Epidermal melanocyte (primary cell): Measurements from ENCODE around the gene RPS6KA2.
"Not testable (repeated sequence)": the region's sequence is repeated elsewhere in the genome, so short reads cannot be mapped to it uniquely, and the experiment has no call there.

Experiments
- DNase-seq: peaks from one replicate; pipeline ENCODE4 v3.0.0; 2011; ENCODE audit warnings: low spot score; ENCODE audit not compliant: insufficient read length

The RPS6KA2 gene

DNA sequence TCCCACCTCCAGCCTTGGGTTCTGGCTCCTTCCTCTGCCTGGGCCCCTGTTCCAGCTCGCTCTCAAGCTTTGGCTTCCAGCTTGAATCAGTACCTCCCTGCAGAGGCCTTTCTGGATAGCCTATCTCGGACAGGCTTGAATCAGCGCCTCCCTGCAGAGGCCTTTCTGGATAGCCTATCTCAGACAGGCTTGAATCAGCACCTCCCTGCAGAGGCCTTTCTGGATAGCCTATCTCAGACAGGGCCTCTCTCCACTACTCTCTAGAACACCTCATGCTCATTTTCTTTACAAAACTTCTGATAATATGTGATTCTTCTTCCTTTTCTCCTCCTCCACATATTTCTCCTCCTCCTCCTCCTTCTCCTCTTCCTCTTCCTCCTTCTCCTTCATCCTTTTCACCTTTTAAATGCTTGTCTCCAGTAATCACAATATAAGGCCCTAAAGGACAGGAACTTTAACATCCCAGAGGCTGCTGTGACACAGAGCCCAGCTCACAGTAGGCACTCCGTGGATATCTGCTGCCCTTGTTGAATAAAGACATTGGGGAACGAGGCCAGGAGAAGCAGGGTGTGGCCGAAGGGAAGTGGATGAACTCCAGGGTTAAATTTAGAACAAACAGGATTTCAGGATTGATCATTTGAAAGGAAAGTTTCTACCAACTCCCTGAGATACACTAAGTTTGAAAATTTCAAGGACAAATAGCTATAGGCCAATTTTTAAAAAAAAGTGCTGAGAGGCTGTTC is 9.3 kb upstream of the RPS6KA2 start:
- no peak for DNase-seq

DNA sequence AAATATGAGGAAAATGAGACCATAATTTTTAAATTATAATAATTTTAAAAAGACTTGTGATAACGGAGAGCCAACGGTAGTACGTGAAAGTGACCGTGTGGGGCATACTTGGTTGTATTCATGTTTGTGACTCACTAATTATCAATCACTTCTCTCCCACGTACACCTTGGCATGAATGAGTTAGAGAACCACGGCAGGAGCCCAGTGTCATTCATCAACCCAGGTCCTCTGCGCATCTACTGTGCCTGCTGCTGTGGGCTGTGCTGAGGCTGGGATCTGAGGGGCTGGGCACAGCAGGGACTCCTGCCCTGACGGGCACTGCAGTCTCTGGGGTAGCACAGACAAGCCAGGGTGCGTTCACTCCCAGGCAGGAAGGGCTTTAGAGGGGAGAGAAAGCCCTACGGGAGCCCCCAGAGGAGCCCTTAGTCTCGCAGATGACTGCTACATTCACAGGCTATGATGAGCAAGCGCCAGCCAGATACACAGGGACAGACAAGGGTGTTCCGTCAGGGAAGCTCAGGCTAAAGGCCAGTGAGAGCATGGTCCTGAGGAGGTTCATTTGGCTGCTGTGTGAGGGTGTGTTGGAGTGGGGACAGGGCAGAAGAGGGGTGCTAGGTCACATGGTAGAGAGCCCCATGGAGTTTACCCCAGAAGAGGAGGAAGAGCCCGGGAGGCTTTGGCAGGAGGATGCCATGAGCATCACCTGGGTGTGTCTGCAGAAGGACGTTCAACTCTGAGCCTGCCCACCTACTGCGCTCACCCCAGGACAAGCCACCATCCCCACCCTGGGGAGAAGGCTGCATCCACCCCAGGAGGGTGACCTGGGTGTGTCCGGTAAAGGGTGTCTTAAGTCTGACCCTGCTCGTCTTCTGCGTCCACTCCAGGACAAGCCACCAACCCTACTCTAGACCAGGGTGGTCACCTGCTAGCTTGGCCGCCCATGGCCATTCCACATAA is 8.2 kb upstream of the RPS6KA2 start:
- no peak for DNase-seq

DNA sequence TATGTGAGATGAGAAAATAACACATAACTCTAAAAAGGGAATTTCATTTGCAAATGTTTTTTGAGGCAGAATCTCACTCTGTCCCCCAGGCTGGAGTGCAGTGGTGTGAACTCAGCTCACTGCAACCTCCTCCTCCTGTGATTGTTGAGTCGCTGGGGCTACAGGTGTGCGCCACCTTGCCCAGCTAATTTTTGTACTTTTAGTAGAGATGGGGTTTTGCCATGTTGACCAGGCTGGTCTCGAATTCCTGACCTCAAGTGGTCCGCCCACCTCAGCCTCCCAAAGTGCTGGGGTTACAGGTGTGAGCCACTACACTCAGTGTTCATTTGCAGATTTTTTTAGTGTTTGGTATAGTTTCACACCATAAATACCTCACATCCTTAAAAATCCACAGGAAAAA is 7.5 kb upstream of the RPS6KA2 start:
- DNase-seq, result not testable (repeated sequence)

DNA sequence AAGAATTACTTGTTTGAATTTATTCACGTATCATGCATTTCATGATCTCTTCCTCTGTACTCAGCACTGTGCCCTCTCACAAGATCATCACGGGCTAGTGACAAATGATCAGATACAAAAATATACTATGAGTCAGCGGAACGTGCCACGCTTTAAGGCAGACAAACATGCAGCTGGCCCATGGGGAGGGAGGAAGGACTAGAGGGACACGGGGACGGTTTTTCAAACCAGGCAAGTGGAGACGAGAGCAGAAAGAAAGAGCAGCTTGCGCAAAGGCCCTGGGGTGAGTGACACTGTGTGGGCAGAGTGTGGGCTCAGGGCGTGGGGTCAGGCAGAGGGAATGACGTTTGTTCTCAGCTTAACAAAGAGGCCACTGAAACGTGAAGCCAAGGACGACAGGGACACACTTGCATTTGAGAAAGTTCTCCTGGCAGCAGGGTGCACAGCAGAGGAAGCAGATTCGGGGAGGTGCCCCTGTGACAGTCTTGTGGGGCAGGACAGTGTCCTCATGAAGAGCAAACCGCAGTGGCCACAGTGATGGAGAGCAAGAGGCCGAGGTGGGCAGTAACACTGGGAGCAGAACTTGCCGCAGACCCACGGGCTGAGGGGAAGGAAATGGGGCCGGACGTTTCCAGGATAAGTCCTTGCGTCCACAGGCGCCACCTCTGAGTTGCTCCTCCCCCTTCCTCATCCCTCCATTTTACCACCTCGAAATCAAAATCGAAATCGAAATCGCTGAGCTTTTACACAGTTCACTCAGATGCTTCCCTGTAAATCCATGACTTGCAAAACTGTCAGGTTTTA is 6.9 kb upstream of the RPS6KA2 start:
- DNase-seq, result no peak

DNA sequence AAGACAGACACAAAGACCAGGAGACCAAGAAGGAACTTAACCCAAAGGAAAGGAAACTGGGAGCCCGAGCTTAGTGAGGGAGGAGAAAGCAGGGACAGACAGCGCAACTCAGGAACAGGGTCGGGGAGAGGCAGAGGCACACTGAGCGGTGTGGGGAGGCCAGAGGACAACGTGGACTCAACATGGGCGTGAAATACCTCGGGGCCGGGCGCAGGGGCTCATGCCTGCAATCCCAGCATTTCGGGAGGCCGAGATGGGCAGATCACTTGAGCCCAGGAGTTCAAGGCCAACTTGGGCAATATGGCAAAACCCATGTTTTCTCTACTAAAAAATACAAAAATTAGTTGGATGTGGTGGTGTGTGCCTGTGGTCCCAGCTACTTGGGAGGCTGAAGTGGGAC is 5.7 kb upstream of the RPS6KA2 start:
- no peak for DNase-seq

DNA sequence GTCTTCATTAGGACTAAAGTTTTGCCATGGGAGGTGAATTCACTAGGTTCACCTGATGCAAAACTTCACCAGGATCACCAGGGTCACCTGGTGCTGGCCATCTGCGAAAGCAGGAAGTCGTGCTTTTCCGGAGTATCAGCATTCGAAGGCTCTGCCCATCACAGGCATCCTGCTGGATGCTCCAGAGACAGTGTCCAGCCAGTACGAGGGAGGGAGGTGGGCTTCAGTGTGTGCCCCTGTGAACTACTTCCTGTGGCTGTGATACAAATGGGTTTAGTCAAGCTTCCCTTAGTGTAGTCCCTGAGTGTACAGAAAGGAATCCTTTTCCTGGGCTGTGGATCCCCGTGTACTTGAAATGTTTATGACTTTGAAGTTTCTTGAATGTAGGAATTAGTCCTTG is 3.4 kb upstream of the RPS6KA2 start:
- DNase-seq, result no peak

DNA sequence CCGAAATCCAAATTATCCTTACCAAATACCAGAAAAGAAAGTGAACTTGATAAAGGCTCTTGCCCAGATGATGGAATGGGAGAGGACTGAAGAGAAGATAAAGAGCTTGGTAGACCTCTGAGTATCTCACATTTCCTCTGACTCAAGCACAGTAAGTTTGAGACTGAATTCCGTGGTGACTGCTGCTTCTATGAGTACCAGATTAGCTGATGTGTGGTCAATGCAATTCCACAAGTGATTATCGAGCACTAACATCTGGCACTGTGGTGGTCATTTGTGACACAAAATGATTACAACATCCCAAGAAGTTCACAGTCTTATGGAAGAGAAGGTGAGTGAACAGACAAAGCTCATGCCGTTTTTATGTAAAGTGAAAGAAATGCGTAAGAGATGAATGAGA is 2.6 kb upstream of the RPS6KA2 start:
- no peak for DNase-seq

DNA sequence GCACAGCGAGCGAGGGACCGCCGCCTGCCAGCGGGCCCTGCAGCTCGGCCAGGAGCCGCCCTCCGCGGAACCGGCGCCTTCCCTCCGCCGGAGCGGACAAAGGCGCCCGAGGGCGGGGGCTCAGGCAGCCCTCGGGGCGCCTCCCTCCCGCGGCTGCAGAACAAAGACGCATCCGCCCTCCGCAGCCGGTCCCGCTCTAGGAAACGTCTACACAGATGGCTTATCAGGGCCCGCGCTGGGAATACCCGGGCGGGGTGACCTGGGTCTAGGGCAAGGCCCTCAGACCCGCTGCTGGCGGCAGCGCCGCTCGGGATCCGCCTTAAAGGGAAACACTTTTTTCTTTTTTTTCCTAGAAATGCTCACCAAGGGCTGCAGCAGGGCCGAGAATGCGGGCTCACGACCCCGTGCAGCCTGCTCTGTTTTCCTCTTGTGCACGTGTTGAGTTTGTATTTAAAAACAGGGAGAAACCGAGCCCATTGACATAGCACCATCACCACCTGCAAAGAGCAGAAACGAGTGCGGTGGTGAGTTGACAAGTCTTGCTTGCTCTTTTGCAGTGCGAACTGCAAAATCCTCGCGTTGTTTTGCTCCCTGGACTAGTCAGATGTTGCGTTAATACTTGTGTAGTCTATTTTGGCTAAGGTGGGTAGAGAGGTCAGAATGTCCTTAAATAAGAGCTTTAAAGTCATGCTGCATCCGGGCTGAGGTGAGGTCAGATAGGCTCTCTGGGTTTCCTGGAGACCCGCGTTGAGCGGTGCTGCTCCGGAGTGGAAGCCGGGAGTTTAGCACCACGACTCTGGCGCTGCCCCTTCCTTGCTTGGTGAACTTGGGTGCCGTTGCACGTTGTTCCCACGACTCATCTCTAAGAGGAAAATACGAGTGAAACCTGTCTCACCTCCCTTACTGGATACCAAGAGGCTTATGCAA is 1.1 kb upstream of the RPS6KA2 start:
- peak; percentile 40 for DNase-seq

DNA sequence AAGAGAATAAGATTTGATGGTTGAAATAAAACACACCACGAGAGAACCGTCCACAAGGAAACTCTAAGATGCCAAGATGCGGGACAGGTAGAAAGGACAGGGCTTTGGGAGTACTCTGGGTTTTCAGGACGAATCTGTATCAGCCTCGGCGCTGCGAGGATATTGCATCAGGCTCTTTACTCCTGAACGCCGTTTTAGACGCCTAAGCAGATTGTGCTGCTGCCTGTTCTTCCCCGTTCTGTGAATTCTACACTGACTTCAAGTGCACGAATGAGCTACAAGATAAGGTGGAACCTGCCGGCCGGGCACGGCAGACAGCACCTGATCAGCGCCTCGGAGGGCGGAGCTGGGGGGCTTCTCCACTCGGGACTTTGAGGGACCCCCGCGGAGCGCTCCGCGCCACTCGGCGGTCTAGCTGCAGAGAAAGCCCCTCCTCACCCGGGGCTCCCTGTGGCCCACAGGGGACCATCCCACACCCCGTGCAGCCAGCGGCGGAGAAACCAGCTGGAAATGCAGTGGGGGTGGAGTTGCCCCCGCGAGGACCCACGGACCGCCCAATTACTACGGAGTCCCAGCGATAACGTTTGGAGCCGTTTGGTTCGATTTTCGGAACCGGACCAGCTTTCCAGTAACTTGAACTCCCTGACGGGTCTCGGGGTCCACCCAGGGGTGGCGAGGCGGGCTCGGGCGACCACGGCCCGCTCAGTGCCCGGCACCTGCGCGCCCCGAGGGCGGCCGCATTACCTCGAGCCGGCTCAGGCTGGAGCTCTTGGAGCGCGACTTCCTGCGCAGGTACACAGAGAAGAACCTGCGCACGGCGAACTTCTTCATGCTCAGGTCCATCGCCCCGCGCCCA is 646 bp downstream of the RPS6KA2 start:
- DNase-seq, result no peak

DNA sequence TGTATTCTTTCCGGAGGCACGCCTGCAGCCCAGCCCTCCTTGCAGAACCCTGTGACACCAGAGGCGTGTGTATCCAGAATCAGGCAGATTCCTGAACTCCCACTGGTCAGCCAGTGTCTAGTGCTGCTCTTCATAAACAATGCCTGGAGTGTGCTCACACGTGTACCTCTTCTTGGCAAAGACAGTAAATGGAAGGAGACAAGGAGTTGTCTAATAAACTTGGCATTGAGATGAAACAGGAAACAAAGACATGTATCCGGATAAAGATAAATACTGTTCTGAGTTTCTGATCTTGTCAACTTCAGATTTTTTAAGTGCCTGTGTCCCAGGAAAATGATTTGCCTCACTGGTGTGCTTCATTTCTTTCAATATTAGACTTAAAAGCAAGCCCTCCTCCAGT is 1.7 kb downstream of the RPS6KA2 start:
- DNase-seq, result no peak

DNA sequence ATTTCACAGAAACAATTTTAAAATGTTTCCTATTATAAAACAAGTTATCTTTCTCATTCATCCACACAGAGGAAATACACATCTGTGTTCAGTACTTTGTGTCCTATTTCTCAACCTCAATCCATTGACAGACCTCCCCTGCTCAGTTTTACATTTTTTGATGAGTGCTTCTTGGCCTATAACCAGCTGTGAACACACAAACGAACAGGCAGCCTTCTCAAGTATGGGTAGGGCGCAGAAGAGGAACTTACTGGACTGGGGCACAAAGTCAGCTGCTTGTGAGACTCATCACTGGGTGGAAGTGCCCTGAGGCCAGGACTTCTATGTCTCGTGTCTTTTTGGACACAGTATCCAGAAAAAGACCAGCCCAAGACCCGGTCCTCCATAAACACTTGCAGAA is 2.8 kb downstream of the RPS6KA2 start:
- DNase-seq, result peak; percentile 63

DNA sequence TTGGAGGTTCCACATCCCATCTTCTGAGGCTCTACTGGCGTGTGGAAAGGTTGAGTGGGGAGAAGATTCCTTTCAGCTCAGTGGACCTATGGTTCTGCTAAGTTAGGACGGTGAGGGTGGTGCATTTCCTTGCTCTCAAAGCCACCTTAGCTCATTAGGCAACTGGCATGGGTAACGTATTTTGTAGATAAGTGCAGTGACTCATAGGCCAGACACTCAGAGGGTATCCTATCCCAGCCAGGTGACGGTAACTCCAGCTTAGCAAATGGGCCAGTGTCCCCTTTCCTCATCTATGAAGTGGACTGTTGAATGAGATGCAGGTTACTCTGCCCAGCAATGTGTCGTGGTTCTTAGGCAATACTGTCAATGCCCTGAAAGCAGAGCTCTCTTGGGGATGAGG is 3.7 kb downstream of the RPS6KA2 start:
- no peak for DNase-seq

DNA sequence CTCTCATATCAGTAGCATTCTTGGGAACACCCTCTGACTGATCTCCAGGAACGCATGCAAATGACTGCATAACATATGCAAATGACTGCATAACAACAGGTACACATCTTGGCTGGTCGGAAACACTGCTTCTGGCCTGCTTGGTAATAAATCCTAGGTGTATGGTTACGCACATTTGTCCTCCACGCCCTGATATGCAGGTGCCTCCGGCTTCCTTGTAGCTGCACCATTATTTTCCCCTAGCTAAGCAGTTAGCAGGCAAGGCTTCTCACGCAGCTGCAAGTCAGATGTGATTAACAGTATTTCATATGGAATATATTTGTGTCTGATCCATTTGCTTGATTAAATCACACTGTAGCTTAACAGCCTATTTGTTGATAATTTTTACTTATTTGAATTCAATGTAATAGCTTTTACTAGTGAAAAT is 5.9 kb downstream of the RPS6KA2 start:
- DNase-seq, result no peak

DNA sequence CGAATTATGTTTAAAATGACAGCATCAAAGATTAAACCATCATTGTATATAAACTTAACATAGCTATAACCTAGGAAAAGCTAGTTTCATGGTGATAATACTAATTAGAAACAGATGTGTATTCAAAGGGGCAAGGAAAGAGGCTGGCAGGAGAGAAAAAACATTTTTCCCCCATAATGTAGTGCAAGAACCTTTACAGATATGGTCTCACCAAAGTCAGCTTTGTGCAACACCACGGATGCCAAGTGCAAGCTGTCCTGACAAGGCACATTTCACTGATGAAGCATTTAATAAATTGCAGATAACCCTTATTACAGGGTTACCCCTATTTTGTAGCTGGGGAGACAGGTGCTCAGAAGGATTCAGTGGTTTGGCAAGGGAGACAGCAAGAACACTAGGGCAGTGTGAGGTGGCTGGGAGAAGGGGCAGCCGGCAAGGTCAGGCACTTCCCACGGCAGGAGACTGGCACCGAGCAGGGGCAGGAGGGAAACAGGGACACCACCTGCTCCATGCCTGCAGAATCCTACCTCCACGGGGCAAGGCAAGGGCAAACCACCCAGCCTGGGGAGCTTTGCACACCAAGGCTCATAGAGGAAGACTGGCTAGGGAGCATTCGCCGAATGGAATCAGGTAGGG is 6.5 kb downstream of the RPS6KA2 start:
- DNase-seq, result no peak

DNA sequence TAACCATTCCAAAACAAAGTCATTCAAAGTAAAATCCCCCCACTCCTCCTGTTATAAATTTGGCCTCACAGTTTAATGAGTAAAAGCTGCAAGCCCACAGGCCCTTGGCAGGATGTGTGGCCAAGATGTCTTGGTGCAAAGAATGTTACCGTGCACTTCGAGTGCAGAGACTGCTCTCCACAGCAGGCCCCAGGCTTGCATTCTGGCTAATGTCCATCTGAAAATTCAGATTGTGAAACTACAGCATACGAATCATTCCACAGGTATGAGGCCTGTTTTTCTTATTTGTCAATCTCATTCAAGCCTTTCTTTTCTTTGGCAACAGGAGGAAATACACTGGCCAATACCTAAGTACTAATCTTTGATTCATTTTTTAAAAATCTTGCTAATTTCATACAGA is 7.1 kb downstream of the RPS6KA2 start:
- no peak for DNase-seq

DNA sequence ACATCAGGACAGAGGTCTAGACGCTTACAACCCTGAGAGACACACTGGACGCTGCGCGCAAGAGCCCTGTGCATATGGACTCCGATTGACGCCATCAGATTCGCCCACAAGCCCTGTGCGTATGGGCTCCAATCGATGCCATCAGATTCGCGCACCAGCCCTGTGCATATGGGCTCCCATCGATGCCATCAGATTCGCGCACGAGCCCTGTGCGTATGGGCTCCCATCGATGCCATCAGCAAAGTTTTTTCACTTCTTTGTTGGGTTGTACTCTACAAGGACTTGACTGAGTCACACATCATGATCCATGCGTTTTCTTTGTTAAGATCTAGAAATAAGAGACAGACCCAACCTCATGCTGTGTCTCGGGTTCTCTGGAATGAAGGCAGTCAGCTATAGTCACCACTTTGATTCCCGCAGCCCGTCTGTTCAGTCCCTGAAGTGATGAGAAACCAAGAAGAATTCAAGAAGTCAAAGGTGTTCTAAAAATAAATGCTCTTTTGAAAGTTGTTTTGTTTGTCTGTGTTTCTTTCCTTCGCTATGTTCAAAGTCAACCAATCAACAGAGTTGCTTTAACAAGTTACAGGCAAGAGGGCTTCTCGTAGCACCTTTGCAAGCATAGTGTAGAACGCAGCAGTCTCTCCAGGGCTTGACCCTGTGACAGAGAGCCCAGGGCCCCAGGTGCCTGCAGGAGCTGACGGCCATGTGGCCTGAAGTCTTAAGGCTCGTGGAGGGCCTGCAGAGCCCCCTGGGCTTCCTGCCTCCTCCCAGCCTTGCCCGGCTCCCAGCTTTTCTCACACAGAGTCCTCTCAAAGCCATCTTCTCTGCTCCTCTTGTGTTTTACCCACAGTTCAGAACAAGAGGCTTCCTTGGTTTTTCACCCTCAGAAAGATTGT is 7.9 kb downstream of the RPS6KA2 start:
- DNase-seq, result no peak

DNA sequence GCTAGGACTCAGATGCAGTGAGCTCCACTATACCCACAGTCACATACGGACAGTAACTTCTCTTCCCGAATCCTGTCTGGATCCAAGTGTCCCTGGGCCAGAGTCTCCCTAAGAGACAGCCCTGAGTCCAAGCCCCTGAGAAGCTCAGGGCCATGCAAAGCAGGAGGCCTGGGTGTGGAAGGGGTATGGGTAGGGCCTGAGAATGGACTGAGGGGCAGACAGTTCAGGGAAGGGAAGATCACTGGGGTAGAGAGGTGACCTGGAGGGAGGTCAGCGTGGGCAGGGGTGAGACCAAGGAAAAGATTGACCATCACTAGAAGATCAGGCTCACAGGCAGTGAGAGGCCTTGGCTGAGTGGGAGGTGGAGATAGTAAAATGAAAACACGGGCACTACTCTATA is 8.8 kb downstream of the RPS6KA2 start:
- DNase-seq, result no peak

DNA sequence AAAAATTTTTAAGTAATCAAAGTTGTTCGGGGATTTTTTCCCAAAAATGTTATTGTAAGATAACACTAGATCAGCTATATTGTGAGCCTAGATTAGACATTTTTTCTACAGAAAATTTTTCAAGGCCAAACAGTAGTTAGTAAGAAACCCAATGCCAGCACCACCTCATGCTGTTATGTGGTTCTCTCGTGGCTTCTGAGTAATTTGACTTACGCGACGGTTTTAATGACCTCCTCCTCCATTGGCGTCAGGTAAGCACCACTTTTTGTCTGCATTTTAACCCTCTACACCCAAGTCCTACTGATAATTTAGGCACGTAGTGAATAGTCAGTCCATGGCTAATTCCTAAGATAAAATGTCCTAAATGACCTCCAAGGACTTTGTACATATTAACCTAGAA is 9.7 kb downstream of the RPS6KA2 start:
- no peak for DNase-seq
